Right forelimb (tissue), 1 donor: ENCODE measurements around the gene GDF7.

Source experiments
- DNase-seq: peaks from one replicate; pipeline ENCODE4 v3.0.0-alpha.2; 2018

GDF7 gene

GRCh38 chr2:20666304-20667150 lies at the start of gene GDF7:
Gene GDF7 (plus strand): TSS chr2:20667144. CDS start chr2:20667240, 96 bp downstream.
- peak; percentile 70 for DNase-seq

- peak; percentile 89 for DNase-seq
These were observed 49.0 kb upstream of the GDF7 start for GRCh38 chr2:20617892-20618467.

- no peak for DNase-seq
These were observed 48.5 kb upstream of the GDF7 start for GRCh38 chr2:20618468-20618885.

- DNase-seq = no peak
These were observed 47.9 kb upstream of the GDF7 start for GRCh38 chr2:20618886-20619521.

- DNase-seq = no peak
These were observed 47.3 kb upstream of the GDF7 start for GRCh38 chr2:20619624-20620024.

GRCh38 chr2:20620271-20620681 lies 46.7 kb upstream of the GDF7 start:
- DNase-seq = no peak

- DNase-seq = no peak
These were observed 46.1 kb upstream of the GDF7 start for GRCh38 chr2:20620696-20621365.

- DNase-seq = no peak
These were observed 45.3 kb upstream of the GDF7 start for GRCh38 chr2:20621366-20622295.

- DNase-seq = no peak
These were observed 44.7 kb upstream of the GDF7 start for GRCh38 chr2:20622296-20622686.

GRCh38 chr2:20622731-20623130 lies 44.2 kb upstream of the GDF7 start:
- DNase-seq = no peak

GRCh38 chr2:20623241-20623640 lies 43.7 kb upstream of the GDF7 start:
- DNase-seq = no peak

- DNase-seq = no peak
These were observed 43.2 kb upstream of the GDF7 start for GRCh38 chr2:20623741-20624155.

- DNase-seq = no peak
These were observed 42.6 kb upstream of the GDF7 start for GRCh38 chr2:20624156-20624883.

- DNase-seq = no peak
These were observed 42.0 kb upstream of the GDF7 start for GRCh38 chr2:20624884-20625485.

- no peak for DNase-seq
These were observed 41.2 kb upstream of the GDF7 start for GRCh38 chr2:20625491-20626391.

GRCh38 chr2:20626392-20626697 lies 40.6 kb upstream of the GDF7 start:
- DNase-seq = no peak

GRCh38 chr2:20626698-20627513 lies 40.0 kb upstream of the GDF7 start:
- no peak for DNase-seq

- no peak for DNase-seq
These were observed 39.1 kb upstream of the GDF7 start for GRCh38 chr2:20627712-20628380.

GRCh38 chr2:20629181-20629580 lies 37.8 kb upstream of the GDF7 start:
- no peak for DNase-seq
